ENCODE measurements around the gene SMLR1.

DNA sequence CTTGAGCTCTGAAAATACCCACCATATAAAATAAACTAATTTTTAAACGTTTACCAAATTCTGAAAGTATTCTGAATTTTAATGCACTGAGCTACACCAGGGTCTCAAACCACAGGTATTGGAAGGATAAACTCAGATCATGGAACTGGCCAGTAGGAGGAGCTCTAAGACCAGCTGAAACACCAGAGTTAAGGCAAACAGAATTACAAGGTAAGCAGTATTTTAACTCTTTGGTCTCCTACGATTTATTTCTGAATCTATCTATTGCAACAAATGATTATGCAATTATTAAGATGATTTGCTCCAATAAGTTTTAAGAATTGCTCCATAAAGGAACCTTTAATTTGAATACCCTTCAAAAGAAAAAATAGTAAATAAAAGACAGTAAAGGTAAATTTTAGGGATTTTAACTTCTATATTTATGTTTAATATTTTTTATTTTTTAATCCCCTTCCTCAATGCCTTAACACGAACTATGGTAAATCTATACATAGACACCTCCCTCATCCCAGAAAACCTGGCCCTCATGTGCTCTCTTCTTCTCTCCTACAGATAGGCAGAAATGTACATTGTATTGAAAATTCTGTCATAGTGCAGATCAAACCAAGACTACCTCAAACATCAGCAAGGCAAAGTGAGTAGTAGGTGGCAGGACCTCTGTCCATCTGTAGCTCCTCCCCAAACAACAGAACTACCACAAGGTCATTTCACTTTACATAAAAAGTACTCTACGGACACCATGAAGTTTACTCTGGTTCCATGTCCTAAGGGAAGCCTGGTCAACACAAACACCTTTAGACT, 58.4 kb downstream of the SMLR1 start:
- TF ChIP-seq, protein P1, sequence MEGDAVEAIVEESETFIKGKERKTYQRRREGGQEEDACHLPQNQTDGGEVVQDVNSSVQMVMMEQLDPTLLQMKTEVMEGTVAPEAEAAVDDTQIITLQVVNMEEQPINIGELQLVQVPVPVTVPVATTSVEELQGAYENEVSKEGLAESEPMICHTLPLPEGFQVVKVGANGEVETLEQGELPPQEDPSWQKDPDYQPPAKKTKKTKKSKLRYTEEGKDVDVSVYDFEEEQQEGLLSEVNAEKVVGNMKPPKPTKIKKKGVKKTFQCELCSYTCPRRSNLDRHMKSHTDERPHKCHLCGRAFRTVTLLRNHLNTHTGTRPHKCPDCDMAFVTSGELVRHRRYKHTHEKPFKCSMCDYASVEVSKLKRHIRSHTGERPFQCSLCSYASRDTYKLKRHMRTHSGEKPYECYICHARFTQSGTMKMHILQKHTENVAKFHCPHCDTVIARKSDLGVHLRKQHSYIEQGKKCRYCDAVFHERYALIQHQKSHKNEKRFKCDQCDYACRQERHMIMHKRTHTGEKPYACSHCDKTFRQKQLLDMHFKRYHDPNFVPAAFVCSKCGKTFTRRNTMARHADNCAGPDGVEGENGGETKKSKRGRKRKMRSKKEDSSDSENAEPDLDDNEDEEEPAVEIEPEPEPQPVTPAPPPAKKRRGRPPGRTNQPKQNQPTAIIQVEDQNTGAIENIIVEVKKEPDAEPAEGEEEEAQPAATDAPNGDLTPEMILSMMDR (conservative IDR thresholded peaks at IDR 0.05; ENCODE audit: low read length) = peak; percentile 98
- no peak for TF ChIP-seq EZH2phosphoT487 (IDR thresholded peaks at IDR 0.05; ENCODE audit: borderline replicate concordance, low read depth, low read length)

Data from OCI-LY7 (cell line).